IMR-90 (cell line): Measurements from ENCODE around the gene STRC. TPM values are rescaled to one million over a fixed set of nuclear protein-coding genes. Genes with fewer than 3 reads are reported as not detected.

Experiments
- ATAC-seq: fragments of 200-7000 bp; cut with Tn5 transposase; 2 replicates; pipeline ENCODE4 v1.9.1; 2020; ENCODE audit warnings: low read depth, mild to moderate bottlenecking, moderate library complexity
- BruUV-seq: library from RNA; stranded (reverse); fragments of 400-500 nt; replicated peaks from 2 replicates; lab custom pipeline; 2021; lab: Mats Ljungman, UMichigan
- CTCF ChIA-PET: fragments of 300-600 bp; formaldehyde crosslinking; extraction: SDS; loops from one replicate; lab custom pipeline; 2021; ENCODE audit warnings: antibody characterized with exemption; lab: Yijun Ruan, JAX
- POLR2A ChIA-PET: fragments of 300-600 bp; sonication (Branson Sonifier 250); formaldehyde crosslinking; loops from one replicate; lab custom pipeline; 2022; ENCODE audit warnings: antibody characterized with exemption; ENCODE audit not compliant: unreplicated experiment; lab: Charles Lee
- DNase-seq: peaks from one replicate; pipeline ENCODE4 v3.0.0; 2013
- H2AFZ ChIP-seq: replicated peaks from 2 replicates; pipeline ENCODE3; 2013; ENCODE audit warnings: low read length, mild to moderate bottlenecking; ENCODE audit not compliant: poor library complexity
- H2AK5ac ChIP-seq: 2 replicates; pipeline ENCODE4 v1.6.1; 2013; ENCODE audit warnings: low read depth, low read length, inconsistent platforms
- H2AK9ac ChIP-seq: replicated peaks from 2 replicates; pipeline ENCODE3; 2013; ENCODE audit warnings: mild to moderate bottlenecking, low read depth, low read length, moderate library complexity; ENCODE audit not compliant: poor library complexity
- H2BK120ac ChIP-seq: 2 replicates; pipeline ENCODE4 v1.6.1; 2013; ENCODE audit warnings: low read depth, low read length, inconsistent platforms
- H2BK15ac ChIP-seq: 3 replicates; pipeline ENCODE4 v1.6.1; 2013; ENCODE audit warnings: low read depth, low read length, inconsistent platforms
- H2BK20ac ChIP-seq: 2 replicates; pipeline ENCODE4 v1.6.1; 2013; ENCODE audit warnings: low read depth, mild to moderate bottlenecking, inconsistent platforms, low read length, moderate library complexity
- H2BK5ac ChIP-seq: 2 replicates; pipeline ENCODE4 v1.6.1; 2013; ENCODE audit warnings: mild to moderate bottlenecking, low read depth, low read length, inconsistent platforms; ENCODE audit not compliant: poor library complexity, severe bottlenecking
- H3K14ac ChIP-seq: replicated peaks from 2 replicates; pipeline ENCODE4 v1.6.1; 2013; ENCODE audit warnings: low read depth, low read length, inconsistent platforms
- H3K18ac ChIP-seq: 2 replicates; pipeline ENCODE4 v1.6.1; 2013; ENCODE audit warnings: low read depth, low read length, control low read depth
- H3K23ac ChIP-seq: 2 replicates; pipeline ENCODE4 v1.6.1; 2013; ENCODE audit warnings: low read depth, low read length, inconsistent platforms
- H3K27ac ChIP-seq: 2 replicates; pipeline ENCODE4 v1.5.1; 2013; ENCODE audit warnings: mild to moderate bottlenecking, control low read depth, low read length; ENCODE audit not compliant: insufficient read depth
- H3K27me3 ChIP-seq: 2 replicates; pipeline ENCODE4 v1.6.1; 2013; ENCODE audit warnings: low read length; ENCODE audit not compliant: control insufficient read depth, insufficient read depth
- H3K36me3 ChIP-seq: 2 replicates; pipeline ENCODE4 v1.6.1; 2013; ENCODE audit warnings: low read length, mixed read lengths; ENCODE audit not compliant: control insufficient read depth, insufficient read depth
- H3K4ac ChIP-seq: 2 replicates; pipeline ENCODE4 v1.6.1; 2013; ENCODE audit warnings: low read depth, low read length, inconsistent platforms
- H3K4me1 ChIP-seq: 2 replicates; pipeline ENCODE4 v1.6.1; 2013; ENCODE audit warnings: low read length, mixed read lengths; ENCODE audit not compliant: control insufficient read depth, insufficient read depth
- H3K4me2 ChIP-seq: 2 replicates; pipeline ENCODE4 v1.6.1; 2013; ENCODE audit warnings: low read depth, mild to moderate bottlenecking, control low read depth, low read length, moderate library complexity
- H3K4me3 ChIP-seq: 2 replicates; pipeline ENCODE4 v1.5.1; 2013; ENCODE audit warnings: low read depth, mild to moderate bottlenecking, control low read depth, low read length, moderate library complexity; ENCODE audit not compliant: insufficient read depth
- H3K56ac ChIP-seq: 2 replicates; pipeline ENCODE4 v1.6.1; 2013; ENCODE audit warnings: low read length, inconsistent platforms; ENCODE audit not compliant: insufficient read depth; ENCODE audit errors: extremely low read depth
- H3K79me1 ChIP-seq, 2 experiments: 2 replicates each; pipeline ENCODE4 v1.6.1; 2013; ENCODE audit warnings: low read length in 2 of 2, inconsistent platforms in 1 of 2, low read depth in 1 of 2
- H3K9ac ChIP-seq: 2 replicates; pipeline ENCODE4 v1.6.1; 2013; ENCODE audit warnings: low read depth, low read length, control low read depth
- H3K9me1 ChIP-seq: 2 replicates; pipeline ENCODE4 v1.6.1; 2013; ENCODE audit warnings: low read length, inconsistent platforms; ENCODE audit not compliant: insufficient read depth
- H3K9me3 ChIP-seq: 2 replicates; pipeline ENCODE4 v1.6.1; 2013; ENCODE audit warnings: low read length; ENCODE audit not compliant: control insufficient read depth, insufficient read depth
- H4K20me1 ChIP-seq: 2 replicates; pipeline ENCODE4 v1.6.1; 2013; ENCODE audit warnings: low read length, inconsistent platforms; ENCODE audit not compliant: insufficient read depth
- H4K5ac ChIP-seq: 2 replicates; pipeline ENCODE4 v1.6.1; 2013; ENCODE audit warnings: mild to moderate bottlenecking, low read depth, low read length, control low read depth
- H4K8ac ChIP-seq, 2 experiments: 2 replicates each; pipeline ENCODE4 v1.6.1; 2013; ENCODE audit warnings: low read depth in 2 of 2, low read length in 2 of 2, control low read depth in 1 of 2, inconsistent platforms in 1 of 2
- H4K91ac ChIP-seq: 2 replicates; pipeline ENCODE4 v1.6.1; 2013; ENCODE audit warnings: low read depth, low read length, inconsistent platforms; ENCODE audit not compliant: insufficient read depth
- CEBPB ChIP-seq: IDR thresholded peaks from 2 replicates; pipeline ENCODE4 v1.6.1; 2012; ENCODE audit warnings: low read depth, low read length, improper control_type of control experiment
- CTCF ChIP-seq: conservative IDR thresholded peaks from 2 replicates; pipeline ENCODE4 v1.5.1; 2012; ENCODE audit warnings: mild to moderate bottlenecking, low read depth, low read length, improper control_type of control experiment
- FOS ChIP-seq: fragments of 150-350 bp; IDR thresholded peaks from 2 replicates; pipeline ENCODE4 v1.6.1; 2016; ENCODE audit warnings: low read depth, low read length
- MAFK ChIP-seq: IDR thresholded peaks from 2 replicates; pipeline ENCODE4 v1.6.1; 2012; ENCODE audit warnings: low read depth, low read length, improper control_type of control experiment
- MAZ ChIP-seq: IDR thresholded peaks from 2 replicates; pipeline ENCODE4 v1.6.1; 2012; ENCODE audit warnings: low read depth, mild to moderate bottlenecking, low read length, improper control_type of control experiment, moderate library complexity, borderline replicate concordance
- NFE2L2 ChIP-seq: fragments of 150-350 bp; IDR thresholded peaks from 2 replicates; pipeline ENCODE4 v1.6.1; 2016; ENCODE audit warnings: low read depth, mild to moderate bottlenecking, low read length
- POLR2A ChIP-seq: IDR thresholded peaks from 2 replicates; pipeline ENCODE4 v1.6.1; 2012; ENCODE audit warnings: mild to moderate bottlenecking, low read depth, low read length
- RCOR1 ChIP-seq: IDR thresholded peaks from 2 replicates; pipeline ENCODE4 v1.6.1; 2012; ENCODE audit warnings: mild to moderate bottlenecking, low read length, improper control_type of control experiment; ENCODE audit not compliant: insufficient replicate concordance
- SMC3 ChIP-seq: fragments of 150-350 bp; IDR thresholded peaks from 2 replicates; pipeline ENCODE4 v1.6.1; 2016; ENCODE audit warnings: low read depth, mild to moderate bottlenecking, antibody characterized with exemption, low read length, moderate library complexity
- USF2 ChIP-seq: fragments of 150-350 bp; IDR thresholded peaks from 2 replicates; pipeline ENCODE4 v1.6.1; 2017; ENCODE audit warnings: mild to moderate bottlenecking, antibody characterized with exemption, low read length, low read depth
- WGBS, 2 experiments: methylation state at CpG; one replicate each; pipeline versions ENCODE4 v1.1.5 to v1.1.7; 2013; ENCODE audit warnings: missing lambda C conversion rate in 2 of 2; ENCODE audit not compliant: insufficient read length in 1 of 2; ENCODE audit errors: extremely low coverage in 2 of 2; 5-methylcytosine and 5-hydroxymethylcytosine counted together
- dilution Hi-C: fragments of 300-500 bp; cut with HindIII; formaldehyde crosslinking; loops from one replicate; pipeline ENCODE4 v1.14.3; 2018; ENCODE audit warnings: low sequenced_read_pairs; ENCODE audit not compliant: unreplicated experiment
- in situ Hi-C: fragments of 300-500 bp; cut with MboI; formaldehyde crosslinking; loops from 3 replicates; pipeline ENCODE4 v1.14.3; 2019; ENCODE audit warnings: low sequenced_read_pairs, inconsistent platforms, mixed read lengths
- intact Hi-C: fragments of 100-400 bp; cut with micrococcal nuclease; formaldehyde crosslinking; loops from 2 replicates; pipeline ENCODE4 v1.10.0; 2022
- polyA plus RNA-seq, 3 experiments: library from polyadenylated mRNA; depleted of rRNA; stranded (reverse); fragments of >200 nt; gene quantifications; 2 replicates each; pipeline ENCODE4 v1.2.3, GENCODE V29; 2012; ENCODE audit warnings: low replicate concordance in 1 of 3
- total RNA-seq: library from RNA; depleted of rRNA; stranded (reverse); fragments of >200 nt; gene quantifications from 2 replicates; pipeline ENCODE4 v1.2.3, GENCODE V29; 2012

Gene STRC
- total and polyA plus RNA-seq, 2 of the 4 experiments (the other 2 are of a cell fraction) = not detected

DNA sequence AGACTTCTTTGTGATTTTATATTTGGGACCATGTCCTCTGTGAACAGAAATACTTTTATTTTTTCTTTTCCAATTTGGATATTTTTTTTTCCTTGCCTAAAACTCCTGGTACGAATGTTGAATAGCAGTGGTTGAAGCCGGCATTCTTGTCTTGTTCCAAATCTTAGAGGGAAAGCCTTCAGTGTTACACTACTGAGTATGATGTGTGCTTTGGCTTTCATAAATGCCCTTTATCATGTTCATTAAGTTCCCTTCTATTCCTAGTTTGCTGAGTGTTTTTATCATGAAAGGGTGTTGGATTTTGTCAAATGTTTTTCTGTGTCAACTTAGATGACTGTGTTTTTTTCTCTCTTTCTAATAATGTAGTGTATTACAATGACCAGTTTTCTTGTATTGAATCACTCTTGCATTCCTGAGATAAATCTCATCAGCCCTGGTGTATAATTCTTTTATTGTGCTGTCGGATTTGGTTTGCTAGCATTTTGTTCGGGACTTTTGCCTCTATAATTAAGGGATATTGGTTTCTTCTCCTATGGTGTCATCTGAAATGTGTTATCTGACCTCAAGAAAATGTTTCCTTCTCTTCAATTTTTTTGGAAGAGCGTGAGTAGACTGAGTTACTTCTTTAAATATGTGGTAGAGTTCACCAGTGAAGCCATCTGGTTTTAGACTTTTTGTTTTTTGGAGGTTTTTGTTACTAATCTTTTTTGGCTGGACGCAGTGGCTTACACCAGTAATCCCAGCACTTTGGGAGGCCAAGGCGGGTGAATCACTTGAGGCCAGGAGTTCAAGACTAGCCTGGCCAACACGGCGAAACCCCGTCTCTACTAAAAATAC is 67.9 kb downstream of the STRC start:
- H2BK120ac ChIP-seq = no peak overlapping the region
- no peak overlapping the region for H2BK5ac ChIP-seq
- H3K4me2 ChIP-seq = no peak overlapping the region
- H2AK9ac ChIP-seq = no peak overlapping the region
- no peak overlapping the region for H3K14ac ChIP-seq
- H3K23ac ChIP-seq = no peak overlapping the region
- in situ Hi-C loops (no loop called here), intact Hi-C loops (no loop called here), dilution Hi-C loops (no loop called here)
- no peaks in the 10 kb centered on the region for H3K9me1 ChIP-seq
- DNase-seq (peak; percentile 59), ATAC-seq (peak; percentile 64)
- no peak overlapping the region for H3K27ac ChIP-seq
- no peaks in the 10 kb centered on the region for H3K36me3 ChIP-seq
- H3K4me3 ChIP-seq = no peak overlapping the region
- H3K18ac ChIP-seq = no peak overlapping the region
- H3K79me1 ChIP-seq = no peaks in the 10 kb centered on the region
- H3K9ac ChIP-seq = no peak overlapping the region
- POLR2A ChIA-PET = no interaction called here
- H3K4ac ChIP-seq = no peak overlapping the region
- H3K9me3 ChIP-seq = no peaks in the 10 kb centered on the region
- no peak overlapping the region for H4K91ac ChIP-seq
- BruUV-seq = no TSS peak
- no peak overlapping the region for H2AK5ac ChIP-seq
- WGBS, 2 experiments = no CpG with 5 or more reads among the region's 10 CpGs
- H3K4me1 ChIP-seq = peaks cover 1% of the 10 kb centered on the region; the same call in 1 of the 2 replicates
- no peak overlapping the region for H4K8ac ChIP-seq
- TF ChIP-seq CTCF (no peak), CEBPB (no peak), RCOR1 (no peak), MAFK (no peak), SMC3 (no peak), POLR2A (no peak), FOS (no peak), NFE2L2 (no peak), USF2 (no peak), MAZ (no peak)
- no peaks in the 10 kb centered on the region for H4K20me1 ChIP-seq
- no peak overlapping the region for H2BK15ac ChIP-seq
- H4K5ac ChIP-seq = no peak overlapping the region
- H3K27me3 ChIP-seq = no peaks in the 10 kb centered on the region
- H3K56ac ChIP-seq = no peak overlapping the region
- H2AFZ ChIP-seq = no peak overlapping the region
- no peak overlapping the region for H2BK20ac ChIP-seq
- CTCF ChIA-PET = no interaction called here
